HG03457 (cell line): Measurements from ENCODE around the gene TXN2.
"Not testable (repeated sequence)": the region's sequence is repeated elsewhere in the genome, so short reads cannot be mapped to it uniquely, and the experiment has no call there.

Source experiments
- ATAC-seq: cut with Tn5 transposase; IDR thresholded peaks from one replicate; pipeline ENCODE4 v1.9.1; 2021; ENCODE audit warnings: moderate number of reproducible peaks; ENCODE audit not compliant: unreplicated experiment

Gene TXN2

GRCh38 chr22:36481393-36482168, at the start of gene TXN2:
TXN2 (minus strand) TSS chr22:36481640; CDS start chr22:36480837, 803 bp downstream.
- ATAC-seq = peak; percentile 75

GRCh38 chr22:36528795-36529751, 47.6 kb upstream of the TXN2 start, which contains the start of gene EIF3D:
EIF3D (minus strand) TSS chr22:36529166; CDS start chr22:36526121, 3,045 bp downstream.
- ATAC-seq = peak; percentile 77

GRCh38 chr22:36528341-36528740, 46.9 kb upstream of the TXN2 start:
- no peak for ATAC-seq

GRCh38 chr22:36522662-36523061, 41.2 kb upstream of the TXN2 start:
- ATAC-seq = no peak

GRCh38 chr22:36520423-36520822, 39.0 kb upstream of the TXN2 start:
- ATAC-seq = no peak

- ATAC-seq = not testable (repeated sequence)
Measured at GRCh38 chr22:36519906-36520305, 38.5 kb upstream of the TXN2 start.

GRCh38 chr22:36514766-36515165, 33.3 kb upstream of the TXN2 start:
- no peak for ATAC-seq

- ATAC-seq = no peak
Measured at GRCh38 chr22:36512991-36513390, 31.6 kb upstream of the TXN2 start.

GRCh38 chr22:36512333-36512732, 30.9 kb upstream of the TXN2 start:
- no peak for ATAC-seq

GRCh38 chr22:36510966-36511881, 29.8 kb upstream of the TXN2 start:
- ATAC-seq = no peak

- ATAC-seq = no peak
Measured at GRCh38 chr22:36510384-36510783, 28.9 kb upstream of the TXN2 start.

- no peak for ATAC-seq
Measured at GRCh38 chr22:36507518-36508010, 26.1 kb upstream of the TXN2 start.

- ATAC-seq = peak; percentile 68
Measured at GRCh38 chr22:36506637-36507517, 25.4 kb upstream of the TXN2 start, which contains the start of gene FOXRED2. FOXRED2 (minus strand) TSS chr22:36507040; CDS start chr22:36506422, 618 bp downstream.

- ATAC-seq = no peak
Measured at GRCh38 chr22:36505998-36506635, 24.7 kb upstream of the TXN2 start.

GRCh38 chr22:36497910-36498665, 16.6 kb upstream of the TXN2 start:
- ATAC-seq = no peak

GRCh38 chr22:36493690-36494110, 12.3 kb upstream of the TXN2 start:
- ATAC-seq = no peak

- ATAC-seq = no peak
Measured at GRCh38 chr22:36492109-36492508, 10.7 kb upstream of the TXN2 start.

GRCh38 chr22:36491155-36491554, 9.7 kb upstream of the TXN2 start:
- ATAC-seq = no peak
